Measurements from ENCODE around the gene ZNF865.

ZNF865 gene

DNA sequence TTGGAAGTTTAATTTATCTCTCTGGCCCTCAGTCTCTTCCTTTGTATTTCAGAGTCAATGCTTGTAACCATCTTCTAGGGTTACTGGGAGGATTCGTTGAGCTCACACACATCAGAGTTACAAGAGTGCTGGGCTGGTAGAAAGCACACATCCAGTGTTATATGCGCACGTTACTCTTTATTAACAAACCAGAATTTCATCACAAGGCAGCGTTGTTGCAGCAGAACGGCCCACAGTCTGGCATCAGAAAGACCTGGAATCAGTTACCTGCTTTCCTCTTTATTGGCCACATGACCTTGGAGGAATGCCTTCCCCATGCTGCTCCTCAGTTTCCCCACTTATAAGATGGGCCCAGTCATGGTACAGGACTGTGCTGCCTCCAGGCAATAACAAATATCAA, 3.9 kb downstream of the ZNF865 start:
- H3K27me3 ChIP-seq (ENCODE audit: insufficient read depth, low read length), result no peaks in the 10 kb centered on the region
- no peak overlapping the region for H3K4me3 ChIP-seq (ENCODE audit: low read depth, low read length)
- H3K27ac ChIP-seq (ENCODE audit: low read depth, low read length), result no peak overlapping the region
- H3K4me1 ChIP-seq (ENCODE audit: control insufficient read depth, insufficient read depth, low read length, unreplicated experiment), result peaks cover 7% of the 10 kb centered on the region
- H3K79me2 ChIP-seq (ENCODE audit: control insufficient read depth, insufficient read depth, low read length, unreplicated experiment), result peaks cover 27% of the 10 kb centered on the region
- no peak overlapping the region for H2AFZ ChIP-seq (ENCODE audit: low read length, unreplicated experiment)
- peaks cover 10% of the 10 kb centered on the region; the same call in 1 of the 2 replicates for H3K36me3 ChIP-seq (ENCODE audit: insufficient read depth, low read length)

DNA sequence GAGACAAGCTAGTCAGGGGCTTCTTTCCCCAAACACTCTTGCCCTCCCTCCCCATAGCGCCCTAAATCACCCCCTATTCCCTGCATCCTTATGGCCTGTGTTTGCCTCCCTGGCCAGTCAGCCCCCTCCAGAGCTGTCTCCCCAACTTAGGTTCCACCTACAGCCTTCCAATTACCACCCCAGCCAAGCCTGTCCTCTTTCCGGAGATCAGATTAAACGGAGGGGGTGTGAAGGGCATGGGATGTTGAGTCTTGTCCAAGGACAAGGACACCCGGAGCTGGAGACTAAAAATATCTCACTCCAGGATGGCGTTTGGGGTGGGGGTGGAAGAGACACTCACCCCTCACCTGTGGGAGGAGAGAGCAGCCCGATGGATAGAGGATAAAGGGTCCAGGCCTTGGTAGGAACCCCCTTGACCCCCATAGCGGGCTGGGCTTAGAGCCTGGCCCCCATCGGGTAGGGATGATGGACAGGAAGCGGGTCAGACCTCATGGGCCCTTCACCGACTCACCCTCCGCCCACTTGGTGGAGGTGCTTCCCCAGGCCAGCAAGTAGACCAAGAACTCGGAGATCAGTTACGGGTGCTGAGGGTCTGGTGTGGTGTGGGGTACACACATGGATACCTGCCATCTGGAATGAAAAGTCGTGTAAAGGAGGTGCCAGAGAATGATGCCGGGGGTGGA, 6.0 kb downstream of the ZNF865 start:
- Histone ChIP-seq H3K79me2 (ENCODE audit: control insufficient read depth, insufficient read depth, low read length, unreplicated experiment) (peaks cover 26% of the 10 kb centered on the region), H3K36me3 (ENCODE audit: insufficient read depth, low read length) (peaks cover 10% of the 10 kb centered on the region; the same call in 1 of the 2 replicates), H3K4me3 (ENCODE audit: low read depth, low read length) (no peak overlapping the region), H3K4me1 (ENCODE audit: control insufficient read depth, insufficient read depth, low read length, unreplicated experiment) (peaks cover 6% of the 10 kb centered on the region), H3K27ac (ENCODE audit: low read depth, low read length) (no peak overlapping the region), H3K27me3 (ENCODE audit: insufficient read depth, low read length) (no peaks in the 10 kb centered on the region), H2AFZ (ENCODE audit: low read length, unreplicated experiment) (no peak overlapping the region)

DNA sequence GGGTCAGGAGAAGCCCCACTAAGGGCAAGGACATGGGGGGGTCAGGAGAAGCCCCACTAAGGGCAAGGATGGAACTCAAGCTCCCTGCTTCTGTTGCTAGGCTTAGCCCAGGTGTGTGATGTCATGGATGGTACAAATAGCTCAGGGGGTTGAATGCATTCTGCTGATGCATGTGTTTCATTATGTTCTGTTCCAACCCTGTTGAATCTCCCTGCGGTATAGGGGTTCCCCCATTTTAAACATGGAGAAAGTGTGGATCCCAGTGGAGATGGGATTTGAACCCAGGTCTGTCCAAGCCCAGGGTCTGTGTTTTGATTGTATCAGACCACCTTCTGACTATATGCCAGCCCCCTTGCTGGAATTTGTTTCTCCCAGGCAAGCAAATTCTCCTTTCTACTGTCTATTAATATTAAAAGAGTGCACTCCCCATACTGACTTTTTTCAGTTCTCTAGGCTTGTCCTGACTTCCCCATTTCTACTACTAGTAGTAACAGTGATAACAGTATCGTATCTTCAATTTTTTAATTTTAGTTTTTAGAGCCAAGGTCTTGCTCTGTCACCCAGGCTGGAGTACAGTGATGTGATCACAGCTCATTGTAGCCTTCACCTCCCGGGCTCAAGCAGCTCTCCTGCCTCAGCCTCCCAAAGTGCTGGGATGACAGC, 6.7 kb downstream of the ZNF865 start:
- Histone ChIP-seq H3K27me3 (ENCODE audit: insufficient read depth, low read length) (no peaks in the 10 kb centered on the region), H2AFZ (ENCODE audit: low read length, unreplicated experiment) (no peak overlapping the region), H3K4me3 (ENCODE audit: low read depth, low read length) (no peak overlapping the region), H3K79me2 (ENCODE audit: control insufficient read depth, insufficient read depth, low read length, unreplicated experiment) (peaks cover 20% of the 10 kb centered on the region), H3K27ac (ENCODE audit: low read depth, low read length) (no peak overlapping the region), H3K4me1 (ENCODE audit: control insufficient read depth, insufficient read depth, low read length, unreplicated experiment) (no peaks in the 10 kb centered on the region), H3K36me3 (ENCODE audit: insufficient read depth, low read length) (peaks cover 10% of the 10 kb centered on the region; the same call in 1 of the 2 replicates)

DNA sequence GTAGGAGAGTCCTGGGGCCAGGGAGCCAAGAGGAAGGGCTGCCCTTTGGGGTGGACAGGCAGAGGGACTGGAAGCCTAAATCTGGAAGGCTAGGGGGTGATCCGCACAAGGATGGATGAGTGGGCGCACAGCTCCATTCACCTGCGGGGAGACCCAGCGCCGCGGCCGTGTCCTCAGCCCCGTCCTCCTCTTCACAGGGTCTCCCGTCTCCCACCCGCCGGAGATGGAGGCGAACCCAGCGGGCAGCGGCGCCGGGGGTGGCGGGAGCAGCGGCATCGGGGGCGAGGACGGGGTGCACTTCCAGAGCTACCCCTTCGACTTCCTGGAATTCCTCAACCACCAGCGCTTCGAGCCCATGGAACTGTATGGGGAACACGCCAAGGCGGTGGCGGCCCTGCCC, 7.9 kb downstream of the ZNF865 start:
- no peak overlapping the region for H2AFZ ChIP-seq (ENCODE audit: low read length, unreplicated experiment)
- peaks cover 10% of the 10 kb centered on the region; the same call in 1 of the 2 replicates for H3K36me3 ChIP-seq (ENCODE audit: insufficient read depth, low read length)
- no peak overlapping the region for H3K4me3 ChIP-seq (ENCODE audit: low read depth, low read length)
- no peak overlapping the region for H3K27ac ChIP-seq (ENCODE audit: low read depth, low read length)
- H3K4me1 ChIP-seq (ENCODE audit: control insufficient read depth, insufficient read depth, low read length, unreplicated experiment), result no peaks in the 10 kb centered on the region
- peaks cover 11% of the 10 kb centered on the region for H3K79me2 ChIP-seq (ENCODE audit: control insufficient read depth, insufficient read depth, low read length, unreplicated experiment)
- no peaks in the 10 kb centered on the region for H3K27me3 ChIP-seq (ENCODE audit: insufficient read depth, low read length)

DNA sequence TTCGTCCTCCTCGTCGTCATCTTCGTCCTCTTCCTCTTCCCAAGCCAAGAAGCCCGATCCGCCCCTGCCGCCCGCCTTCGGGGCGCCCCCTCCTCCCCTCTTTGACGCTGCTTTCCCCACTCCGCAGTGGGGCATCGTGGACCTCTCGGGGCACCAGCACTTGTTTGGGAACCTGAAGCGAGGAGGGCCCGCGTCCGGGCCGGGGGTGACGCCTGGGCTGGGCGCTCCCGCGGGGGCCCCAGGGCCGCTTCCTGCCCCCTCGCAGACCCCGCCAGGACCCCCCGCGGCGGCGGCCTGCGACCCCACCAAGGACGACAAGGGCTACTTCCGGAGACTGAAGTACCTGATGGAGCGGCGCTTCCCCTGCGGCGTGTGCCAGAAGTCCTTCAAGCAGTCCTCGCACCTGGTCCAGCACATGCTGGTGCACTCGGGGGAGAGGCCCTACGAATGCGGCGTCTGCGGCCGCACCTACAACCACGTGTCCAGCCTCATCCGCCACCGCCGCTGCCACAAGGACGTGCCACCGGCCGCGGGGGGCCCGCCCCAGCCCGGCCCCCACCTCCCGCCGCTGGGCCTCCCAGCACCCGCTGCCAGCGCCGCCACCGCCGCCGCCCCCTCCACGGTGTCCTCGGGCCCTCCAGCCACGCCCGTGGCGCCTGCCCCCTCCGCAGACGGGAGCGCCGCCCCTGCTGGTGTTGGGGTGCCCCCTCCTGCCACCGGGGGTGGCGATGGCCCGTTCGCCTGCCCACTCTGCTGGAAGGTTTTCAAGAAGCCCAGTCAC, 8.7 kb downstream of the ZNF865 start:
- no peaks in the 10 kb centered on the region for H3K27me3 ChIP-seq (ENCODE audit: insufficient read depth, low read length)
- peaks cover 9% of the 10 kb centered on the region; the same call in 1 of the 2 replicates for H3K36me3 ChIP-seq (ENCODE audit: insufficient read depth, low read length)
- H3K79me2 ChIP-seq (ENCODE audit: control insufficient read depth, insufficient read depth, low read length, unreplicated experiment), result peaks cover 11% of the 10 kb centered on the region
- H3K27ac ChIP-seq (ENCODE audit: low read depth, low read length), result no peak overlapping the region
- H3K4me1 ChIP-seq (ENCODE audit: control insufficient read depth, insufficient read depth, low read length, unreplicated experiment), result no peaks in the 10 kb centered on the region
- no peak overlapping the region for H2AFZ ChIP-seq (ENCODE audit: low read length, unreplicated experiment)
- no peak overlapping the region for H3K4me3 ChIP-seq (ENCODE audit: low read depth, low read length)

DNA sequence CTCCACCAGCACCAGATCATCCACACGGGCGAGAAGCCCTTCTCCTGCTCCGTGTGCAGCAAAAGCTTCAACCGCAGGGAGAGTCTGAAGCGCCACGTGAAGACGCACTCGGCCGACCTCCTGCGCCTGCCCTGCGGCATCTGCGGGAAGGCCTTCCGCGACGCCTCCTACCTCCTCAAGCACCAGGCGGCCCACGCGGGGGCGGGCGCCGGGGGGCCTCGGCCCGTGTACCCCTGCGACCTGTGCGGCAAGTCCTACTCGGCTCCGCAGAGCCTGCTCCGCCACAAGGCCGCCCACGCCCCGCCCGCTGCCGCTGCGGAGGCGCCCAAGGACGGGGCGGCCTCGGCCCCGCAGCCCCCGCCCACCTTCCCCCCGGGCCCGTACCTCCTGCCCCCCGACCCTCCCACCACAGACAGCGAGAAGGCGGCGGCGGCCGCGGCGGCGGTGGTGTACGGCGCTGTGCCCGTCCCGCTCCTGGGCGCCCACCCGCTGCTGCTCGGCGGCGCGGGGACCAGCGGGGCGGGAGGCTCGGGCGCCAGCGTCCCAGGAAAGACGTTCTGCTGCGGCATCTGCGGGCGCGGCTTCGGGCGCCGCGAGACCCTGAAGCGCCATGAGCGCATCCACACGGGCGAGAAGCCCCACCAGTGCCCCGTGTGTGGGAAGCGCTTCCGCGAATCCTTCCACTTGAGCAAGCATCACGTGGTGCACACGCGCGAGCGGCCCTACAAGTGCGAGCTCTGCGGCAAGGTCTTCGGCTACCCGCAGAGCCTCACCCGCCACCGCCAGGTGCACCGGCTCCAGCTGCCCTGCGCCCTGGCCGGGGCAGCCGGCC, 9.5 kb downstream of the ZNF865 start:
- Histone ChIP-seq H3K27ac (ENCODE audit: low read depth, low read length) (no peak overlapping the region), H2AFZ (ENCODE audit: low read length, unreplicated experiment) (no peak overlapping the region), H3K4me3 (ENCODE audit: low read depth, low read length) (no peak overlapping the region), H3K79me2 (ENCODE audit: control insufficient read depth, insufficient read depth, low read length, unreplicated experiment) (peaks cover 10% of the 10 kb centered on the region), H3K27me3 (ENCODE audit: insufficient read depth, low read length) (no peaks in the 10 kb centered on the region), H3K4me1 (ENCODE audit: control insufficient read depth, insufficient read depth, low read length, unreplicated experiment) (no peaks in the 10 kb centered on the region), H3K36me3 (ENCODE audit: insufficient read depth, low read length) (peaks cover 1% of the 10 kb centered on the region; the same call in 1 of the 2 replicates)

DNA sequence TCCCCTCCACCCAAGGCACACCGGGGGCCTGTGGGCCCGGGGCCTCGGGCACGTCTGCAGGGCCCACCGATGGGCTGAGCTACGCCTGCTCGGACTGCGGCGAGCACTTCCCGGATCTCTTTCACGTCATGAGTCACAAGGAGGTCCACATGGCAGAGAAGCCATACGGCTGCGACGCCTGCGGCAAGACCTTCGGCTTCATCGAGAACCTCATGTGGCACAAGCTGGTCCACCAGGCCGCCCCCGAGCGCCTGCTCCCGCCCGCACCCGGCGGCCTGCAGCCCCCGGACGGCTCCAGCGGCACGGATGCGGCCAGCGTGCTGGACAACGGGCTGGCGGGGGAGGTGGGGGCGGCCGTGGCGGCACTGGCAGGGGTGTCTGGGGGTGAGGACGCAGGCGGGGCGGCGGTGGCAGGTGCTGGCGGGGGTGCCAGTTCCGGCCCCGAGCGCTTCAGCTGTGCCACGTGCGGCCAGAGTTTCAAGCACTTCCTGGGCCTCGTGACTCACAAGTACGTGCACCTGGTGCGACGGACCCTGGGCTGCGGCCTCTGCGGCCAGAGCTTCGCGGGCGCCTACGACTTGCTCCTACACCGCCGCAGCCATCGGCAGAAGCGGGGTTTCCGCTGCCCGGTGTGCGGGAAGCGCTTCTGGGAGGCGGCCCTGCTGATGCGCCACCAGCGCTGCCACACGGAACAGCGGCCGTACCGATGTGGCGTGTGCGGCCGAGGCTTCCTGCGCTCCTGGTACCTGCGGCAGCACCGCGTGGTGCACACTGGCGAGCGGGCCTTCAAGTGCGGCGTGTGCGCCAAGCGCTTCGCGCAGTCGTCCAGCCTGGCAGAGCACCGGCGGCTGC, 10.3 kb downstream of the ZNF865 start:
- H3K27me3 ChIP-seq (ENCODE audit: insufficient read depth, low read length), result no peaks in the 10 kb centered on the region
- no peaks in the 10 kb centered on the region for H3K36me3 ChIP-seq (ENCODE audit: insufficient read depth, low read length)
- no peak overlapping the region for H3K27ac ChIP-seq (ENCODE audit: low read depth, low read length)
- H3K4me3 ChIP-seq (ENCODE audit: low read depth, low read length), result no peak overlapping the region
- no peaks in the 10 kb centered on the region for H3K4me1 ChIP-seq (ENCODE audit: control insufficient read depth, insufficient read depth, low read length, unreplicated experiment)
- no peak overlapping the region for H2AFZ ChIP-seq (ENCODE audit: low read length, unreplicated experiment)
- peaks cover 7% of the 10 kb centered on the region for H3K79me2 ChIP-seq (ENCODE audit: control insufficient read depth, insufficient read depth, low read length, unreplicated experiment)

DNA sequence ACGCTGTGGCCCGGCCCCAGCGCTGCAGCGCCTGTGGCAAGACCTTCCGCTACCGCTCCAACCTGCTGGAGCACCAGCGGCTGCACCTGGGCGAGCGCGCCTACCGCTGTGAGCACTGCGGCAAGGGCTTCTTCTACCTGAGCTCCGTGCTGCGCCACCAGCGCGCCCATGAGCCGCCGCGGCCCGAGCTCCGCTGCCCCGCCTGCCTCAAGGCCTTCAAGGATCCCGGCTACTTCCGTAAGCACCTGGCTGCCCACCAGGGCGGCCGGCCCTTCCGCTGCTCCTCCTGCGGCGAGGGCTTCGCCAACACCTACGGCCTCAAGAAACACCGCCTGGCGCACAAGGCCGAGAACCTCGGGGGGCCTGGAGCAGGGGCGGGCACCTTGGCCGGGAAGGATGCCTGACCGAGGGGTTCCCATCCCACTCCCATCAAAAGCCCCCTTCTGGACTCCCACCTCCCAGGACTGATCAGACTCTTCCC, 11.0 kb downstream of the ZNF865 start:
- H3K27ac ChIP-seq (ENCODE audit: low read depth, low read length), result no peak overlapping the region
- peaks cover 3% of the 10 kb centered on the region for H3K79me2 ChIP-seq (ENCODE audit: control insufficient read depth, insufficient read depth, low read length, unreplicated experiment)
- no peak overlapping the region for H3K4me3 ChIP-seq (ENCODE audit: low read depth, low read length)
- no peaks in the 10 kb centered on the region for H3K4me1 ChIP-seq (ENCODE audit: control insufficient read depth, insufficient read depth, low read length, unreplicated experiment)
- H3K36me3 ChIP-seq (ENCODE audit: insufficient read depth, low read length), result no peaks in the 10 kb centered on the region
- no peak overlapping the region for H2AFZ ChIP-seq (ENCODE audit: low read length, unreplicated experiment)
- H3K27me3 ChIP-seq (ENCODE audit: insufficient read depth, low read length), result no peaks in the 10 kb centered on the region

DNA sequence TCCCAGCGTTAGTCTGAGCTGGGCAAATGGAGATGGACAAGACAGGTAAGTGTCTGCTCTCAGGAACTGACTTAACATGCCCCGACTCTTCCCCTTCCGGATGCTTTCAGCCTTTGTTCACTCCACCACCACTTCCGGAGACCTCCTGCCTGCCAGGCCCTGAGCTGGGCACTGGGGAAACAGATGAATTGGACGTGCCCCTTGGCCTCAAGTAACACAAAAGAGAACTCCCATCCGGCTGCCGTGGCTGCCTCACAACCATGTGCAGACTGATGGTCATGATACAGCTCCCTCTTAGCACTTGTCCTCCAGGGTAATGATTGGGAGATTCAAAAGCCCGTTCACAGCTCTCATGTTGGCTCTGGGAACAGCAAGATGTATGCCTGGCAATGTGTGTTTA, 12.0 kb downstream of the ZNF865 start:
- Histone ChIP-seq H3K4me3 (ENCODE audit: low read depth, low read length) (no peak overlapping the region), H2AFZ (ENCODE audit: low read length, unreplicated experiment) (no peak overlapping the region), H3K27me3 (ENCODE audit: insufficient read depth, low read length) (no peaks in the 10 kb centered on the region), H3K4me1 (ENCODE audit: control insufficient read depth, insufficient read depth, low read length, unreplicated experiment) (no peaks in the 10 kb centered on the region), H3K36me3 (ENCODE audit: insufficient read depth, low read length) (no peaks in the 10 kb centered on the region), H3K27ac (ENCODE audit: low read depth, low read length) (no peak overlapping the region), H3K79me2 (ENCODE audit: control insufficient read depth, insufficient read depth, low read length, unreplicated experiment) (no peaks in the 10 kb centered on the region)

Measured in ACC112 (cell line).